ENCODE results near the gene TSPAN3.

Gene TSPAN3

GRCh38 chr15:77048135-77048876 lies 22.6 kb downstream of the TSPAN3 start:
- DNase-seq = no peak

DNA sequence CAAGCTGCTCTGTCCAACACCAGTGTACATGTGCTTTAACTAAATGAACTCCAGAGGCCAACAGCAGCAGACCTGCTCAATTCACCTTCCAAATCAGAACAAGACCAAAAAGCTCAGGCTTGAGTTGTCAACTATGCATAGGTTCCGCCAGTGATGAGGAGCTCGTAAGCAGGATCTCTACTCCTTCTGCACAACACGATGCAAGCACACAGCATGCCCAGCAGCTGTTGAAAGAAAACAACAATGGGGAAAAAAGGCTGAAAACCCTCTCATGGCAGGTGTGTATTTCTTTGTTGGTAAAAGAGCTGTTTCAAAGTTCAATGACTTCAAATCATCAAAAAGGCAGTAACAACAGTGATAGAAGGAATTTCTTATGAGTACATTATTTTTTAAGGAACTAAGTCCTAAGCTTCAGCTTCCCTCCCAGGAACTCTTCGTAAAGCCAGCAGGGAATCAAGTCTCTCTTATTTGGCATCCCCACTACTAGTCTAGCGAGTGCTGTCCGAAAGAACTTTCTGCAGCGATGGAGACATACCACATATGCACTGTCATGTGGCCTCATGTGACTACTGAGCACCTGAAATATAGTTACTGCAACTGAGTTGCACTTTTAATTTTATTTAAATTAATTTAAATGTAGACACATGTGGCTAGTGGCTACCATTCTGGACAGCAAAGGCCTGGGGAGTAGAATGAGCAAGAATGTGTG lies 24.1 kb downstream of the TSPAN3 start:
- DNase-seq = no peak

DNA sequence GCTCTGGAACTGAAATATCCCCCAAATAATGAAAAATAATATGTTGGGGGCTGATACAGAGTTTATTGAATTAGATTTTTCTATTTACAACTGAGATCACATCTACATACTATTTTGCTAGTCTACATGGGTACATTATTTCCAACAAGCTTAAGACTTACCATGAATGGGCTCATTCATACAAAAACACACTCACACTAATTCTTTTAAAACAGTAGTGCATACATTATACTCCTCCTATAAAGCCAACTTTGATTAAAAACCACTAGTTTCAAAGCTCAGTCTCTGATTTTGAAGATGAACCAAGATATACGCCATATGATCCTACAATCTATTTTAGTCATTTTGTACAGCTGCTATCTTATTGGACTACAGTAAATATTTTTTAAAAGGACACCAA lies 24.9 kb downstream of the TSPAN3 start:
- no peak for DNase-seq

- no peak for DNase-seq
Observed at GRCh38 chr15:77044228-77045042, 26.5 kb downstream of the TSPAN3 start.

GRCh38 chr15:77042955-77043920 lies 27.7 kb downstream of the TSPAN3 start:
- DNase-seq = no peak

DNA sequence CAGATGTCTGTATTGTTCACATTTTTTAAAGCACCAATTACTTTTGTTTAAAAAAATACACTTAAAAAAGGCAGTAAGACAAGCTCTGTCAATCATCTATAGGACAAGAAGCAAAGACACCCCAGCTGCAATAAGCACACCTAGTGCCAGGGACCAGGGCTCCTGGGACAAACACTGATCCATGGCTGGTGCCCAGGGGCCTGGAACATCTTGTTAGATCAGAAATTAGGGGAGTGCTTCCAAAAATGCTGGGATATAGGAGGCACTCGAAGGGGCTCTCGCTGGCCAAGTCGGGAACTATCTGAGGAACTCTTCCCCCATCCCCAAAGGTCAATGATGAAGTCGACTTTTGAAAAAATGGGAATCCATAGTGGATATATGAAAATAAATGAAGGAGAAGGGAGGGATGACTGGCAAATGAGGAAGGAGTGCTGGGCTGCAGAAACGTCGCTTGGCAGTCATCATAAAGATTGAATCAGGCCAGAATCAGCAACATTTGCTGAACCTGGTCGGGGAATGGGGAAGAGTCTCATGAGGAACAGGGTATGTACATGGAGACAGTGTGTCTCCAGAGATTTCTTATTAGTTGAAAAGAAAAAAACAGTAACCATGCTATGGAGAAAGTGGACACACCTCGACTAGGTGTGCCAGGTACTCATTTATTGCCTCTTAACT lies 28.5 kb downstream of the TSPAN3 start:
- no peak for DNase-seq

DNA sequence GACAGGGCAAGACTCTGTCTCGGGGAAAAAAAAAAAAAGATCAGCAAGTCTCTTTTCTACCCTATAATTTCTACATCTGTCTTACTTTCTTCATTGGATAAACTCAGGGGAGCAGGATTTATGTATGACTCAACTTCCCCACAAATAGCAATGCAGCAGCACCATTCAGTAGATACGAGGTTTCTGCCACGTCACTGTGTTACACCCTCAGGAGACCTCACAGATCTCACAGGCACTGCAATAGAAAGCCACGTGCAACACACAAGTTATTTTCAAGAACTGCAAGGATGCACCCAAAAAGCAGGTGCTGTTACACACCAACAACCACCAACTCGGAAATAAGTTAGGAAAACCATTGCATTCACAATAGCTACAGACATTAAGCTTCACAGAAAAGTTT lies 30.2 kb downstream of the TSPAN3 start:
- DNase-seq = no peak

DNA sequence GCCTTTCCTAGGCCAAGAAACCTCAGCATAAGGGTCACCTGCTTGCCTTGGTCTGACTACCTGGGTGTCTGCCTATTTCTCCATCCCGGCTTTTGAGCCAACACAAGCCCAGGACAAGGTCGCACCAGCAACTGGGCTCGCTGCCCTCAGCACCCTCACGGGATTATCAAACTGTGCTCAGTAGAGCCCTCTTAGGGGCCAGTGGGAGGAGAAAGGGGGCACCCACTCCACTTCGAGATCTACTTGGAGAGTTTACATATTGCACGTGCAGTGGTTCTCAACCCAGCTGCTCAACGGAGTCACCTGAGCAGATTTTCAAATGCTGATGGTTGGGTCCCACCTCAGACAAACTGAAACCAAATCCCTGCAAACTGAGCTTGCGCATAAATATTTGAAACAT lies 31.1 kb downstream of the TSPAN3 start:
- no peak for DNase-seq

DNA sequence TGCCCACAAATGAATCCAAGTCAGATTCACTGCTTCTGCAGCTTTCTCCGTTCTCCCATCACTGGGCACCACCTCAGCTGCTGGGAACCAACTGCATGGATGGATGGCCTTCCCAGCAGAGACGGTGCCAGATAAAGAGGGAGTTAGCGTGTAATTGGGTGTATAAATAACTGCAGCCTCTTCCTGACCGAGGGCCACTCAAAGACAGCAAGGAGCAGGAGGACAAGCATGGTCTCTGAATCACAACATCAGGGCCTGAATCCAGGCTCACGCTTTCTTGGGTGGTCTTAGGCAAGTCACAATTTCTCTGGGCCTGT lies 31.7 kb downstream of the TSPAN3 start:
- DNase-seq = no peak

DNA sequence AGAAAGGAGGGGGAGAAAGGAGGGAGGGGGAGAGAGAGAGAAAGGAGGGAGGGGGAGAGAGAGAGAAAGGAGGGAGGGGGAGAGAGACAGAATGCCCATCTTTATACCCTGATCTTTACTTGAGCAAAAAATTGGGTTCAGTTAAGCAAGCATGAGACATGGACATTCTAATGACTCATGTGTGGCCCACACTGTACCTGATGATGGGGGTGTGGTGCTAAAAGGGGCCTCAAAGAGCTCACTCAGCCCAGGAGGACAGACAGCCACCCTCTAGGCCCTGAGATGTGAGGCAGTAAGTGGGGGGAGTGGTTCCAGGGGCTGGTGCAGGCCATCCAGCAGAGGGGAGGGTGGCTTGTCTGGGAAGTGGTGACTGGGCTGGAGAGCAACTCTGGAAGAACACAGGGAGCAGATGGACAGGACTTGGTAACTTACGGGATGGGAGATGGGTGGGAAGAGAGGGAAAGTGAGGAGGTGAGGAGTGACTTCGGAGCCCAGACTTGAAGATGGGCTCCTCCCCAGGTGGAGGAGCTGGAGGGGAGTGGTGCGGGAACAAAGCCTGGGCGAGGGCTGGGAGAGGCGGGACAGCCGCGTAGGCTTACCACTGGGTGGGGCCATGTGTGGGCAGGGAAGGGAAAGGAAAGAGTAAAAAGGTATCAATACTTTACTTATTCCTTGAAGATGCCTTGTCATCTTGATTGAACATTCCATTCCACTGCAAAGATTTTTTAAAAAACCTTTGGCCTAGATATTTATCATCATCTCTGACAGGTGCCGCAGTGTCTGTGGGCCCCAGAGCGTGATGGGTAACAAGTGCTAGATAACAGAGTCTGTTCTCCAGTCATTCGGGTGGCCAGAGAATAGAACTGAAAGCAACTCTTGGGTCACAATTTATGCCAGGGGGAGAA lies 32.3 kb downstream of the TSPAN3 start:
- no peak for DNase-seq

GRCh38 chr15:77037388-77038209 lies 33.3 kb downstream of the TSPAN3 start:
- DNase-seq = no peak

DNA sequence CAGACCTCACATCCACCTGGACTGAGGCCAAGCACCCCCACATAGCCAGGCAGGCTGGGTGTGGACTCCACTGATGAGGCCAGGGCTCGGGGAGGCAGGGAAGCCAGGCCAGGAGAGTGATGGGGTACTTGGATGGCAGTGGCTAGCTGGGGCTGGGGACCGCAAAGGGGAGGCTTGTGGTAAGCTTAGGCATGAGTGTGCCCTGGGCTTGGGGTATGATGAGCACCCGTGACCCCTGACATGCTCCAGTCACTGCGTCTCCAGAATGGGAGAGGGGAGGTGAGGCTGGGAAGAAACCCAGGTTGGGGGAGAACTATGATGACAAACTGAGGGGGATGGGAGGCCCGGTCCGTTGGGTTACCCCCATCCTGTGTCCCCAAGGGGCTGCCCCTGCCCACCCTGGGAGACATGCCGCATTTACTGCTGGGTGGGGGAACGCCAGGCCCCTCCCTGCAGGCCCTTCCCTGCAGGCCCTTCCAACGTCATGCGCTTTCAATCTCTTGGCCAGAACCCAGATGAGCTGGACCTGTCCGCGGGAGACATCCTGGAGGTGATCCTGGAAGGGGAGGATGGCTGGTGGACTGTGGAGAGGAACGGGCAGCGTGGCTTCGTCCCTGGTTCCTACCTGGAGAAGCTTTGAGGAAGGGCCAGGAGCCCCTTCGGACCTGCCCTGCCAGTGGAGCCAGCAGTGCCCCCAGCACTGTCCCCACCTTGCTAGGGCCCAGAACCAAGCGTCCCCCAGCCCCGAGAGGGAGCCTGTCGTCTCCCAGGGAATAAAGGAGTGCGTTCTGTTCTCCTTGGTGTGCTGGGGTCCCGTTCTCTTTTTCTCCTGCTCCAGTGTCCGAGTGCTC lies 34.1 kb downstream of the TSPAN3 start:
- DNase-seq = no peak

GRCh38 chr15:77035999-77036471 lies 34.9 kb downstream of the TSPAN3 start:
- DNase-seq = no peak

DNA sequence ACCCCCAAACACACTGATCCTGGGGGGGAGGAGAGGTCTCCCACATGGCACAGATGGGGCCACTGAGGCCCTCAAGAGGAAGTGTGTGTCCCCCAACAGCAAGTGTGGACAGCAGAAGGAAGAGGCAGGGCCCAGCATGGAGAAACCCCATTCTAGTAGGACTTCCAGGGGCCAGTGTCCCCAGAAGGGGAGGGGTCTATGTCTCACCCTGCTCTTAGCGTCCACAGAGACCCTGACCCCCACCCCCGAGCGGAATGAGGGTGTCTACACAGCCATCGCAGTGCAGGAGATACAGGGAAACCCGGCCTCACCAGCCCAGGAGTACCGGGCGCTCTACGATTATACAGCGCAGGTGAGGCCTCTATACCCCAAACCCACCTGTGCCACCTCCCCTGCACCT lies 35.3 kb downstream of the TSPAN3 start:
- DNase-seq = no peak

- DNase-seq = no peak
Observed at GRCh38 chr15:77034695-77035489, 36.0 kb downstream of the TSPAN3 start.

DNA sequence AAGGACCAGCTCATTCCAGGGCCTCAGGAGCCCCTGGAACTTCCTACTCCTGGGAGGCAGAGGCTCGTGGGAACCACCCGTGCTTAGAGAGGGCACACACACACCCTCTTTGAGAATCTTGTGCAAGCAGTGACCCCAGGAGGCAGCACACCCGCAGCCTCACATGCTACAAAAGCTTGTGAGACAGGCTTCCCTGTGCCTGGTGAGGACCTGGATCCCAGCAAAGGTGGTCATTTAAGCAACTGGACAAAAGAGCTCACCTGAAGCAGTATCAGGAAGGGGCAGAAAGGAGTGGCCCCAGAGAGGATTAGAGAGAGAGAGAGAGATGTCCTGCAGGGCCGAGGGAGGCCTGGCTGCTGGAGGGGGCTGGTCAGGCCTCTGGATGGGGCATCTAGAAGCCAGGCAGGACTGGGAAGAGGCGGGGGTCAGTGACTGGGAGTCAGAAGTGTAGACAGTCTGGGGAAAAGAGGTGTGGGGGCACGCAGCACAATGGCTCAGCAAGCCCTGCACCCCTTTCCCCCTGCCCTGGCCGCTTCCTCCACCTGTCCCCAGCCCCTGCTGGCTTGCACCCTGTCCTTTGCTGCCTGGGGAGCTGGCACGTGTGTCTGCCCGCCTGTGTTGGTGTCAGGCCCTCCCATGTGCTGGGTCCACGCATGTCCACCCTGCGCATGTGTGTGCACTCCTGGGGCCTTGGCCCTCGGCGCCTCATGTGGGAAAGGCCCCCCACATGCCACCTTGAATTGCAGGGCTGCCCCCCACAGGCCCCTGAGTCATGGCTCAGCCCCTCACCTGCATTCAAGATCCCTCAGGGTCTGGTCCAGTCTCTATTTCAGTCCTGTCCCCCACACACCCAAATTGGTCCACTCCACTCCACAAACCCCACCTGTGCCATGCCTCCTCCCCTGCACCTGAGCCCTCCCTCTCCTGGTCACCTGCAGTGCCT lies 36.9 kb downstream of the TSPAN3 start:
- DNase-seq = no peak

DNA sequence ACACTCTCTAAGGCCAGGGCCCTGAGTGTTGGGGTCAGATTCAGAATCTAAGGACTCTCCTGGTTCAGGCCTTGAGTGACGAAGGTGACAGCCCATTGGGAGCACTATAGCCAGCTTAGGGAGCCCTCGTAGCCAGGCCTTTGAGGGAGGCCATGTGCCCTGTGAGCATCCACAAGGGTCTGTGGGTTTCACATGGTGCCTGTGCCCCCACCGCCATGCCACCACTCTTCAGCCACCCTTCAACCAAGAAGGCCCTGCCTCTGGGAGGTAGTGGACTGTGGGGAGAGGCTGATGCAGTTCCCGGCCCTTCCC lies 37.5 kb downstream of the TSPAN3 start:
- no peak for DNase-seq

All from activated T-cell treated with anti-CD3 and anti-CD28 coated beads for 4 hours (primary cell).